ENCODE data around the gene CYP2A7. TPM values are rescaled to one million over a fixed set of nuclear protein-coding genes. Genes with fewer than 3 reads are reported as not detected.
"Not testable (repeated sequence)": the region's sequence is repeated elsewhere in the genome, so short reads cannot be mapped to it uniquely, and the experiment has no call there.

The CYP2A7 gene
- total RNA-seq, 1 donor from 2014 or later = not detected

DNA sequence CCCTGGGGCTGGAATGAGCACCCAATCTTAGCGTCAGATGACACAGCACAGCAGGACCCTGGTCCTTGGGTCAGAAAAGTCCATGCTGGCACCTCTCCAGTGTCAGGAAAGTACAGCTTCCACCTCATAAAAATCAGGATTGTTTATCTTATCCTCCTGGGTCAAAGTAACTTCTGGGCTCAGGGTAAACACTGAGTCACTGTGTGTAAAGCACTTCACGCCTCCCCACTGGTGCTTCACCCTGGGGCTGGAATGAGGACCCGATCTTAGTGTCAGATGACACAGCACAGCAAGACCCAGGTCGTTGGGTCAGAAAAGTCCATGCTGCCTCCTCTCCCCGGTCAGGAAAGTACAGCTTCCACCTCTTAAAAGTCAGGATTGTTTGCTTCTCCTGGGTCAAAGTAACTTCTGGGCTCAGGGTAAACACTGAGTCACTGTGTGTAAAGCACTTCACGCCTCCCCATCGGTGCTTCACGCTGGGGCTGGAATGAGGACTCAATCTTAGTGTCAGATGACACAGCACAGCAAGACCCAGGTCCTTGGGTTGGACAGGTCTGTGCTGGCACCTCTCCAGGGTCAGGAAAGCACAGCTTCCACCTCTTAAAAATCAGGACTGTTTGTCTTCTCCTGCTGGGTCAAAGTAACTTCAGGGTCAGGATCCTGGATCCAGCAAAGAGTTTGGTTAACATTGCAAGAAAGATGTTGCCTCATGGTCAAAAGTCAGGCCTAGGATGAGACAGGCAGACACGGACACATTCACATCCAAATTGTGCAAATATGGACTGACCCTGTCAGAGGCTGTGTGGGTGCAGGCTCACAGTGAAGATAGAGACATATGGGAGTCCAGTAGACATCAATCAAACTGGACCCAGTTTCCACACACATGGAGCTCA, 39.2 kb upstream of the CYP2A7 start:
- H3K4me3 Mint-ChIP-seq (ENCODE audit: unreplicated experiment) = no peak overlapping the region
- H3K9me3 Mint-ChIP-seq (ENCODE audit: unreplicated experiment) = peaks cover 6% of the 10 kb centered on the region
- no peaks in the 10 kb centered on the region for H3K36me3 Mint-ChIP-seq (ENCODE audit: low read depth, unreplicated experiment)
- H3K27ac Mint-ChIP-seq (ENCODE audit: unreplicated experiment) = no peak overlapping the region
- TF ChIP-seq, protein P1, sequence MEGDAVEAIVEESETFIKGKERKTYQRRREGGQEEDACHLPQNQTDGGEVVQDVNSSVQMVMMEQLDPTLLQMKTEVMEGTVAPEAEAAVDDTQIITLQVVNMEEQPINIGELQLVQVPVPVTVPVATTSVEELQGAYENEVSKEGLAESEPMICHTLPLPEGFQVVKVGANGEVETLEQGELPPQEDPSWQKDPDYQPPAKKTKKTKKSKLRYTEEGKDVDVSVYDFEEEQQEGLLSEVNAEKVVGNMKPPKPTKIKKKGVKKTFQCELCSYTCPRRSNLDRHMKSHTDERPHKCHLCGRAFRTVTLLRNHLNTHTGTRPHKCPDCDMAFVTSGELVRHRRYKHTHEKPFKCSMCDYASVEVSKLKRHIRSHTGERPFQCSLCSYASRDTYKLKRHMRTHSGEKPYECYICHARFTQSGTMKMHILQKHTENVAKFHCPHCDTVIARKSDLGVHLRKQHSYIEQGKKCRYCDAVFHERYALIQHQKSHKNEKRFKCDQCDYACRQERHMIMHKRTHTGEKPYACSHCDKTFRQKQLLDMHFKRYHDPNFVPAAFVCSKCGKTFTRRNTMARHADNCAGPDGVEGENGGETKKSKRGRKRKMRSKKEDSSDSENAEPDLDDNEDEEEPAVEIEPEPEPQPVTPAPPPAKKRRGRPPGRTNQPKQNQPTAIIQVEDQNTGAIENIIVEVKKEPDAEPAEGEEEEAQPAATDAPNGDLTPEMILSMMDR (IDR thresholded peaks at IDR 0.05; ENCODE audit: unreplicated experiment) = no peak
- no peaks in the 10 kb centered on the region for H3K4me1 Mint-ChIP-seq (ENCODE audit: unreplicated experiment)
- H3K27me3 Mint-ChIP-seq (ENCODE audit: unreplicated experiment) = peaks cover 4% of the 10 kb centered on the region
- no peak for DNase-seq (ENCODE audit: low spot score)

DNA sequence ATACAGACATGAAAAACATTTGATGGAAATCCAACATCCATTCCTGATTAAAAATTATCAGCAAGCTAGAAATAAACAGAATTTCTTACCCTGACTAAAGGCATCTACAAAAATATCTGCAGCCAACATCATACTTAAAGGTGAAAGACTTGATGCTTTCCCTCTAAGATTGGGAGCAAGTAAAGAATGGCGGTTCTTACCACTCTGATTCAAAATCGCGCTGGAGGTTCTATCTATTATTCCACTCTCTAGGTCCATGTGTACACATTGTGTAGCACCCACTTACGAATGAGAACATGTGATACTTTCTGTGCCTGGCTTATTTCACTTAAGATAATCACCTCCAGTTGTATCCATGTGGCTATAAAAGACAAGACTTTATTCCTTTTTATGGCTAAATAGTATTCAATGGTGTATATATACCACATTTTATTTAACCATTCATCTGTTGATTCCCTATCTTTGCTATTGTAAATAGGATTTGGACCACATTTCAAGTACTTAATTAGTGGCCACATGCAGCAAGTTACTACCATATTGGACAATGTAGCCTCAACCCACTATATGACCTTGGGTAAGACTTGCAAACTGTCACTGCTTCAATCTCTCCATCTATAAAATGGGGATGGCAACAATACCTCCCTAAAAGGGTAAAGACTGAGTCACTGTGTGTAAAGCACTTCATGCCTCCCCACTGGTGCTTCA, 38.4 kb upstream of the CYP2A7 start:
- Mint-ChIP-seq H3K27me3 (ENCODE audit: unreplicated experiment) (peaks cover 4% of the 10 kb centered on the region), H3K4me1 (ENCODE audit: unreplicated experiment) (no peaks in the 10 kb centered on the region), H3K36me3 (ENCODE audit: low read depth, unreplicated experiment) (no peaks in the 10 kb centered on the region), H3K9me3 (ENCODE audit: unreplicated experiment) (peaks cover 6% of the 10 kb centered on the region), H3K27ac (ENCODE audit: unreplicated experiment) (no peak overlapping the region), H3K4me3 (ENCODE audit: unreplicated experiment) (no peak overlapping the region)
- TF ChIP-seq, protein P1 (IDR thresholded peaks at IDR 0.05; ENCODE audit: unreplicated experiment) = no peak
- DNase-seq (ENCODE audit: low spot score) = no peak

DNA sequence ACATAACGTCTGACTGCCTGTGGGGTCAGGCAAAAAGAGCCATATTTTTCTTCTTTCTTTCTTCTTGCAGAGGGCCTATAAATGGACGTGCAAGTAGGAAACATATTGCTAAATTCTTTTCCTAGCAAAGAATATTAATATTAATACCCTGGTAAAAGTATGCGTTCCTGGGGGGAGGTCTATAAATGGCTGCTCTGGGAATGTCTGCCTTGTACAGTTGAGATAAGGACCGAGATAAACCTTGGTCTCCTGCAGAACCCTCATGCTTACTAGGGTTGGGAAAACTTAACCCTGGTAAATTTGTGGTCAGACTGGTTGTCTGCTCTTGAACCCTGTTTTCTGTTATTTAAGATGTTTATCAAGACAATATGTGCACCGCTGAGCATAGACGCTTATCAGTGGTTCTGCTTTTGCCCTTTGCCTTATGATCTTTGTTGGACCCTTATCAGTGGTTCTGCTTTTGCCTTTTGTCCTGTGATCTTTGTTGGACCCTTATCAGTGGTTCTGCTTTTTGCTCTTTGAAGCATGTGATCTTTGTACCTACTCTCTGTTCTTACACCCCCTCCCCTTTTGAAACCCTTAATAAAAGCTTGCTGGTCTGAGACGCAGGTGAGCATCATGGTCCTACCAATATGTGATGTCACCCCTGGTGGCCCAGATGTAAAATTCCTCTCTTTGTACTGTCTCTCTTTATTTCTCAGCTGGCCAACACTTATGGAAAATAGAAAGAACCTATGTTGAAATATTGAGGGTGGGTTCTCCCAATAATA, 37.7 kb upstream of the CYP2A7 start:
- DNase-seq (ENCODE audit: low spot score); H3K36me3 Mint-ChIP-seq (ENCODE audit: low read depth, unreplicated experiment); H3K4me1 Mint-ChIP-seq (ENCODE audit: unreplicated experiment); H3K4me3 Mint-ChIP-seq (ENCODE audit: unreplicated experiment); H3K27me3 Mint-ChIP-seq (ENCODE audit: unreplicated experiment); H3K27ac Mint-ChIP-seq (ENCODE audit: unreplicated experiment); H3K9me3 Mint-ChIP-seq (ENCODE audit: unreplicated experiment): not testable (repeated sequence)

DNA sequence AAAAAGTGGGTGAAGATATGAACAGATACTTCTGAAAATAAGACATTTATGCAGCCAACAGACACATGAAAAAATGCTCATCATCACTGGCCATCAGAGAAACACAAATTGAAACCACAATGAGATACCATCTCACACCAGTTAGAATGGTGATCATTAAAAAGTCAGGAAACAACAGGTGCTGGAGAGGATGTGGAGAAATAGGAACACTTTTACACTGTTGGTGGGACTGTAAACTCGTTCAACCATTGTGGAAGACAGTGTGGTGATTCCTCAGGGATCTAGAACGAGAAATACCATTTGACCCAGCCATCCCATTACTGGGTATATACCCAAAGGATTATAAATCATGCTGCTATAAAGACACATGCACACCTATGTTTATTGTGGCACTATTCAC, 36.3 kb upstream of the CYP2A7 start:
- not testable (repeated sequence) for H3K4me1 Mint-ChIP-seq (ENCODE audit: unreplicated experiment); H3K4me3 Mint-ChIP-seq (ENCODE audit: unreplicated experiment); H3K36me3 Mint-ChIP-seq (ENCODE audit: low read depth, unreplicated experiment); DNase-seq (ENCODE audit: low spot score); H3K27ac Mint-ChIP-seq (ENCODE audit: unreplicated experiment); H3K27me3 Mint-ChIP-seq (ENCODE audit: unreplicated experiment); H3K9me3 Mint-ChIP-seq (ENCODE audit: unreplicated experiment)

DNA sequence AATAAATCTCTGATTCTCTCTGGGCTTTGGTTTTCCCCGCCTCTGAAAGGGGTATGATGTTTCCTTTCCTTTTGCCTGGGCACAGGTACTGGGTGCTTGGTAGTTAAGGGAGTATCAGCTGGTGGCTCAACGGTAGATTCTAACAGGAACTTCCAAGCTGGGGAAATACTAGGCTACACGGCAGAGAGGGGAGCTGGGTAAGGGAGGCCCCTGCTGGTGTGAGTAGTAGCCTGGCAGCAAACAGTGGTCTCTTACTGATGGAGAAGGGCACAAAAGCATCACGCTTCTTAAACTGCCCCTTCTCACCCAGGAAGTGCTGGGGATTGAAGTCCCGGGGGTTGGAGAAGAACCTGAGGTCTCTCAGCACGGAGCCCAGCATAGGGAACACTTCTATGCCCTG, 26.9 kb upstream of the CYP2A7 start:
- Mint-ChIP-seq H3K27ac (ENCODE audit: unreplicated experiment) (no peak overlapping the region), H3K36me3 (ENCODE audit: low read depth, unreplicated experiment) (no peaks in the 10 kb centered on the region), H3K4me3 (ENCODE audit: unreplicated experiment) (no peak overlapping the region), H3K4me1 (ENCODE audit: unreplicated experiment) (peaks cover 3% of the 10 kb centered on the region), H3K9me3 (ENCODE audit: unreplicated experiment) (peaks cover 9% of the 10 kb centered on the region), H3K27me3 (ENCODE audit: unreplicated experiment) (peaks cover 2% of the 10 kb centered on the region)
- TF ChIP-seq, protein P1 (IDR thresholded peaks at IDR 0.05; ENCODE audit: unreplicated experiment) = peak; percentile 15
- peak; percentile 50 for DNase-seq (ENCODE audit: low spot score)

All from endothelial cell (in vitro differentiated cells).